Neural progenitor cell (in vitro differentiated cells): Measurements from ENCODE around the gene MPL.

Source experiments
- EZH2 ChIP-seq: fragments of 200-600 bp; sonication (generic); IDR thresholded peaks from 2 replicates; pipeline ENCODE4 v1.6.1; 2017; ENCODE audit warnings: antibody characterized with exemption, mild to moderate bottlenecking, moderate library complexity
- EZH2phosphoT487 ChIP-seq: fragments of 200-600 bp; sonication (generic); IDR thresholded peaks from 2 replicates; pipeline ENCODE4 v1.6.1; 2017; ENCODE audit warnings: antibody characterized with exemption

- TF ChIP-seq EZH2: no peak
- no peak for TF ChIP-seq EZH2phosphoT487
Measured at GRCh38 chr1:43396059-43396458, 58.4 kb downstream of the MPL start.
